ENCODE measurements around the gene SYT1.

The SYT1 gene

GRCh38 chr12:79236920-79237319 is 372.3 kb downstream of the SYT1 start:
- DNase-seq = no peak

GRCh38 chr12:79238246-79238645 is 373.7 kb downstream of the SYT1 start:
- no peak for DNase-seq

GRCh38 chr12:79247494-79247893 is 382.9 kb downstream of the SYT1 start:
- no peak for DNase-seq

- no peak for DNase-seq
Observed at GRCh38 chr12:79250186-79250585, 385.6 kb downstream of the SYT1 start.

DNA sequence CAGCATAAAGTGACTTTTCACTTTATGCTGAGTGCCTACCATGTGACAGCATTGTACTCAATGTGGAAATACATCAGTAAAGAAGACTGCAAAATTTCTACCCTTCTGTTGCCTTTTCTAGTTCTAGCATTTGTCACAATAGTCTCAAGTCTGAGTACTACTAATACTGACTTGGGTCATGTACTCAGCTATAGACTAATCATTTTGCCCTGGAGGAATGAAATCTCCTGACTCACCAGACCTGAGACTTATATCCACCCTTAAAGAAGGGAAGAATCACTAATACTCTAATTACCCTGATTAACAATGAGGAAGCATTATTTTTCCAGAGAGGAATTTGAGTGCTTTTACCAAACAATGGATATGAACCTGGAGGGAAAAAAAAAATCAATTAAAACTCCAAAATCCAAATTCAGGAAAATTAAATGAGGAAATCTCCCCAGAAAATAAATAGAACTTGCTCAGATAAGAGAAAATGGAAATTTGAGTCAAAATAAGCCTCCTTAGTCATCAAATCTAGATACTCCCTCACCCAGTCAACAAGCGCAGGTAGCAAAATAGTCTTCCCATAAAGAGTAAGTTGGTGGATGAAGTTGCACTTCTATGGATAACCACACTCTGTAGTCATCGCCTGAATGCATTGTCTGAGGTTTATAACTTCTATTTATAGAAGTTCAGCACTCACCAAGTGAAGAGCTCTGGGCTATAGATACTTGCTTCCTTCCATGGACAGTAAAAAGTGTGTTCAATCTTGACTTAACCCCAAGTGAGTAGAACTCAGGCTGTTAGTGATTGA is 386.6 kb downstream of the SYT1 start:
- no peak for DNase-seq

DNA sequence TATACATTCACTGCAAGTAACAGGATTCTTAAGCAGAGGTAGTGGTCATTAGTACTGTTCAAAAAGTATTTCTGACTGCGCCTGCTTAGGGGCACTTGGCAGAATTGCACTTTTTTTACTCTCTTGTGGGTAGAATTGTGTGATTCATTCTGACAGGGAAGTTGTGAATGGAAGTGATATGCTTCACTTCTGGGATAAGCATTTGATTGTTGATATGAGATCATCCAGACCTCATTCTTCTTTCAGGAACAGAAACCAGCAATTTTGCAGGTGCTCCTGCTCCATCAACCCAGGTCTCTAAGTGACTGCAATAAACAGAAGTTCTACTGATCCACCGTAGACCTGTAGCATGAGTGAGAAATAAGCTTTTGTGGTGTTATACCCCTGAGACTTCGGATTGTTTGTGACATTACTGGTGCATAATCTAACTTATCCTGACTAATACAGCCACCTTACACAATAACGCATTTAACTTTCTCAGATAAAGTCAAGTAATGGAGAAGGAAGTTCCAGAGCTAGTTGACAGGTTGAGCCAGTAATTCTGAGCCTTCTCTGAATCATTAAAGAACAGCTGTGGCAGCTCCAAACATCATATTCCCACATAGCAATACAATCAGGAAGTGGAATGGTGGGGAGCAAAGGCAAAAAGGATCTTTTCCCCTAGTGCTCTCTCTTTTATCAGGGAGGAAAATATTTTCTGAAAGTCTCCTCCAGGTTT is 387.9 kb downstream of the SYT1 start:
- DNase-seq = no peak

- no peak for DNase-seq
Observed at GRCh38 chr12:79255288-79255687, 390.7 kb downstream of the SYT1 start.

DNA sequence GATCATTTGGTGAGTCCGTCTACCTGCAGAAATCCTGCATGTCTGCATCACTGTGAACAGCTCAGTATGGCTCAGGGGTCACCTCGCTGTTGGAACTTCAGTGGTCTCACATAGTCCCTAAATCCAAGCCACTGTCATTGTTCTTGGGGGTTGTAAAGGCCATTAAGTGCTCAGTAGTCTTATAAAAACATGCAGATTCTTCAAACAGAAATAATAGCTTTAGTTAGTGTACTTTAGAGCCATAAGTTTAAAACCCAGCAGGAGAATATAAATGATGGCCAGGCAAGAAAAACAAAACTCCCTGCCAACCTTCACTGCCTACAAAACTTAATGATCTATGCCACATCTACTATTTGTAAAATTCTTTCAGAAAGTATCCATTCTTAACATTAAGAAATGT is 396.3 kb downstream of the SYT1 start:
- no peak for DNase-seq

DNA sequence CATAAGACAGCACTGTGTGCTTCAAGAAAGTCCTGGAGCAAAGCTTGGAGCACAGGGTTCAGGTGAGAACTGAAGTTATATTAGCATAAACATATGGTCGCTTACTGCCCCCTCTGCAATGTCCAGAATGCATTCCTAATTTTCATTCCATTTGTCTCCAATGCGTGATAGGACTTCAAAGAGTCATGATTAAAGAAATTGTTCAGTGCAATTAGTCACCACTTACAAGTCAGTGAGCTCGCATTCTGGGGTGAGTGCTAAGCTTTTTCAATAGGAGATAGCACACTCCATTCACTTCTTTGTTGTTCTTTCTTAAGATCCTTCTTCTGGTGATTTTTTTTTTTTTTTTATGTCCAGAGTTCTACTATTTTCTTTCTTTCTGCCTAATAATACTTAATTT is 398.4 kb downstream of the SYT1 start:
- DNase-seq = no peak

GRCh38 chr12:79266343-79267144 is 402.0 kb downstream of the SYT1 start:
- DNase-seq = no peak

DNA sequence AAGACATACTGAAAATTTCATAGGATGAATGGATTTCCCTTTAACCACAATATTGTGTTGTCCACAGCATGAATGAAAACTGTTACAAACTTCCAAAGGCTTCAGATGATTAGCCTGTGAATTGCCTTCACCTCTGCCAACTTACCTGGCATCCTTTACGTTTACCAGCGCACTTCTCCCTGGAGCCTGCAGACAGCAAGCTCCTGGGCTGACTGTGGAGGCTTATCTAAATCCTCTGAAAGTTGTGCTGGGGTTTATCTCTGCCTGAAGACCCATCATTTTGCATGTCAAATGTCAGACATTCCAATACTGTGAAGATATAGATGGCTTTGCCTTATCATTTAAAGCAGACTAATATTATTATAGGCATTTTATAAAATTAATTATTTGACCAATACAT is 403.0 kb downstream of the SYT1 start:
- no peak for DNase-seq

- no peak for DNase-seq
Observed at GRCh38 chr12:79274501-79275064, 410.0 kb downstream of the SYT1 start.

DNA sequence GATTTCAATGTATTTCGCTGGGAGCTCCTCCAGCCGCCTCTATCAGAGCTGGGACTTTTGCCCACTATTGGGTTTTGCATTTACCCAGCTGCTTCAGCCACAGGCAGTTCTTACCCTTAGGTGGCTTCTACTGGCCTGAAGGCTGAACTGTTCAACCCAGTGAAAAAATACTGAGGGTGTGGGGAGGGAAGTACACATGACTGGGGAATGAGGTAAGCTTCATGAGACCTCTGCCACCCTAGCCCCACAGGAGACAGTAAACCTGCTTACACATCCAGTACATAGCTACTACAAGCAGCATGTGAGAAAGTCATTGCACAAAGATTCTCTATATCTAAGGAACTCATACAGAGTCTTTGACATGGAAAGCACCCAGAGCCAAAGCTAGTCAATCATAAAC is 411.1 kb downstream of the SYT1 start:
- DNase-seq = no peak

GRCh38 chr12:79283364-79283763 is 418.8 kb downstream of the SYT1 start:
- DNase-seq = no peak

DNA sequence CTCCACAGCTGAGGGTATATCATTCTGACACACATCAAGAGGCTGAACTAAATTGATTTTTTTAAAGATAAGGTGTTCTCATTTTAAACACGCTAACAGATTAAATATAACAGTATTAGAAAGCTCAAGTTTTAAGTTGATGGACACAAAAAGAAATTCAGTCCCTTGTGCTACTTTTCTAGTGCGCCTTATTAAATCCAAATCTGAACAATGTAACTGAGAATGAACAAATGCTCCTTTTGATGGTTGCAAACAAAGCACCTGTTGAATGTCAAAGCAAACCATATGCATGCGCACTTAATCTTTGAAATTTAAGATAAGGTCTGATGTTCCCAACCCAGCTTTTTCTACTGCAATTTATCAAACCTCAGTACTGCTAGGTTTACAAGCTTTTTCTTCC is 424.3 kb downstream of the SYT1 start:
- no peak for DNase-seq

DNA sequence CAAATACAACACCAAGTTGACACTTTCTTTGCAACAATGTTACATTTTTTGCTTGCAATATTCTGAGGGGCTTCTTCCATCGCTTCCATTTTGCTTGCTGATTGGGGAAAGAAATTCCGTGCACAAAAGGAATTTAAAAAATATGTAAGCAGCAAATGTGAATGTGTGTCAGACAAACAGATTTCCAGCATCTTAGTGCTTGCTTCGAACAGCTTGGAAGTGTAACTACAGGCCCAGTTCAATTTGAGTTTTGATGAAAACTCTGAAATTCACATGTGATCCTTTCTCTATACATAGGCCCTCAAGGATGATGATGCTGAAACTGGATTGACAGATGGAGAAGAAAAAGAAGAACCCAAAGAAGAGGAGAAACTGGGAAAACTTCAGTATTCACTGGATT is 427.1 kb downstream of the SYT1 start:
- DNase-seq = no peak

DNA sequence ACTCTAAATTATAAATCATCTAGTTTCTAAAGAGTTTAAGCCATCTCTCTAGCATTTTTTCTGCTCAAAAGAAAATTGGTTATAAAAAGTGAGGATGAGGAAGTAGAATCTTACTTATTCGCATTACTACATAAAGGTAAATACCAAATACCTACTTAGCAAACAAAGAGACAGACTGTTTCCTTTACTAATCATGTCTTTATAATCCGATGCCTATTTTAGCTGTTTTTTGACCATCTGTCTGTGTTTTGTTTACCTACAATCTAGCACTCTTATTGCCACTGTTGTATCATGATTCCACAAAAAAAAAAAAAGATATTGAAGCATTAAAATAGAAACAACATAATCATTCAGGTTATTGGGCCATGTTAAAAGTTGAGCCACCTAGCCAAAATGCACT is 430.0 kb downstream of the SYT1 start:
- DNase-seq = no peak

- no peak for DNase-seq
Observed at GRCh38 chr12:79295572-79295971, 431.0 kb downstream of the SYT1 start.

DNA sequence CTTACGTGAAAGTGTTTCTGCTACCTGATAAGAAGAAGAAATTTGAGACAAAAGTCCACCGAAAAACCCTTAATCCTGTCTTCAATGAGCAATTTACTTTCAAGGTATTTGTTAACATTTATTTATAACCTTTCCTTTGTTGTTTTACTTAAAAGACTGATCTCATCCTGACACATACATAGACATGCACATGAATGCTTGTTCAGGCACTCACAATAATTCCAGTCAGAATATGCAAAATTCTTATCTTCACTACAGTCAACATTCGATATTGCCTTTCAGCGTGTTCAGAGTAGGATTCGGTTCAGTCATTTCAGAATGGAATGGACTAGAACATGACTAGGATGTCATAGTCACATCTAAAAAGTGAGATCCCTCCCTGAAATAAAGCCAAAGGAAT is 431.6 kb downstream of the SYT1 start:
- no peak for DNase-seq

GRCh38 chr12:79296871-79297270 is 432.3 kb downstream of the SYT1 start:
- DNase-seq = no peak

- no peak for DNase-seq
Observed at GRCh38 chr12:79298506-79298905, 433.9 kb downstream of the SYT1 start.

DNA sequence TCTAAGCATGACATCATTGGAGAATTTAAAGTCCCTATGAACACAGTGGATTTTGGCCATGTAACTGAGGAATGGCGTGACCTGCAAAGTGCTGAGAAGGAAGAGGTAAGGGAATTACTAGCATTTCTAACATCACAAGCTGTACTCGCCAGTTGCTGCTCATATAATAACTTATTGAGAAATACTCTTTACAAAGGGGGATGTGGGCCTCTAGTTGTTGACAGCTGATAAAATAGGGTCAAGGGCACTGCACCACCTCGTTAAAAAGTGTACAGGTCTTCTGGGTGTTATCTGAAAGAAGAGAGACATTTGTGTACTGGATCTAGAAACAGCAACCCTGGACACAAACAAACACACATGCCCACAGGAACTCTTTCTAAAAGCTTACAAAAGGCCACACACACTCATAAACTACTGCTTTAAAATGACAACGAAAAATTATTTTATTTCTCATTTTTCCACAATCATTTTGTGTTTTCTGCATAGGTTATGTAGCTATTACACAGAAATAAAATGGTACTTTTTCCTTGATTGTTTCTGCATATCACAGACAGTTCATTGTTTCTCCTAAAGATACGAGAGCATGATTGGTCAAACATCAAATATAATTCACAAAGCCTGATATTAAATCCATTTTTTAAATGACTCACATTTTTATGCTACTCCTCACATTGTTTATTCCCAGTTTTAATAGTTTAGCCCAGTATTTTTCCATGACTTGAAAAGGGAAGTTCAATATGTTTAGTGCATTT is 435.0 kb downstream of the SYT1 start:
- no peak for DNase-seq

DNA sequence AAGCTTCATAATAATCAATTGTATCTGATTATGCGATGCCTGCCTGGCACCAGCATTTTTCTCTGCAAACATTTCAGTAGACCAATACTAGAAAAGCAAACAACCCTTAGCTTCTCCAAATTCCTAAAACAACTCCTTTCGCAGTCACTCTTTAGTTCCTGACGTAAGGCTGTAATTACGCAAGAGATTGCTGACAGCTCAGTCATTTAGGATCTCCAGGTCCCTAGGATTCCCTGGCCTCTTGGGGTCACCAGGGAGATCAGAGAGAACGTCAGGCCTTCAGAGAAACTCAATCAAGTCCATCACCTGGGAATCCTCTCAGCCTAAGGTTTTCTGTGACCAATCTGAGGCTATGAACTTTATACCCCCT is 435.6 kb downstream of the SYT1 start:
- DNase-seq = no peak

All from T-helper 1 cell (primary cell).